ENCODE measurements around the gene SMPX. TPM values are rescaled to one million over a fixed set of nuclear protein-coding genes. Genes with fewer than 3 reads are reported as not detected.

Gene SMPX
- total and polyA plus RNA-seq, 3 donors from 2014 or later: 4.2 TPM; not detected in 2

DNA sequence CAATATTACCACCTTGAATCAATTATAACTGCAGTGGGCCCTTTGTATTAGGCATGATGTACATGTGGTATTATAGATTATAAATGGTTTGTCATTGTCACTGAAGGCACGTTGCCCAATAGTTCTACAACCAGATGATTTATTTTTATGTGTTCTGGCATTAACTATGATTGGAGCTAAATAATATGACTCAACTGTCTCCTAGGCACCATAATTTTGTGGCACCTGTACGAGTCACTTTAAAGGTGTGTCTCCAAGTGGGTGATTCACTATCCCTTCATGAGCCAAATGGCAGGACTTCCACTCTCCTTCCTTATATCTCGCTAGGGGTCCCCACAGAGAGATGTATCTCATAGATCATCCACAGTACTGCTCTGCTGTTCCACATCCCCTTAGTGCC, 6.1 kb upstream of the SMPX start:
- Histone ChIP-seq H3K9me3 (no peaks in the 10 kb centered on the region), H3K27me3 (no peaks in the 10 kb centered on the region), H3K27ac (no peak overlapping the region), H3K36me3 (ENCODE audit: low read depth, missing control alignments) (no peaks in the 10 kb centered on the region), H3K4me3 (no peak overlapping the region), H3K4me1 (no peaks in the 10 kb centered on the region)
- no peak for DNase-seq
- intact Hi-C loops (cut with DNase I; ENCODE audit: low total_unique reads): no loop called here
- WGBS, 2 donors: 87 to 100% methylated on average over 2 to 3 of the region's 3 CpGs
- TF ChIP-seq, protein P1, sequence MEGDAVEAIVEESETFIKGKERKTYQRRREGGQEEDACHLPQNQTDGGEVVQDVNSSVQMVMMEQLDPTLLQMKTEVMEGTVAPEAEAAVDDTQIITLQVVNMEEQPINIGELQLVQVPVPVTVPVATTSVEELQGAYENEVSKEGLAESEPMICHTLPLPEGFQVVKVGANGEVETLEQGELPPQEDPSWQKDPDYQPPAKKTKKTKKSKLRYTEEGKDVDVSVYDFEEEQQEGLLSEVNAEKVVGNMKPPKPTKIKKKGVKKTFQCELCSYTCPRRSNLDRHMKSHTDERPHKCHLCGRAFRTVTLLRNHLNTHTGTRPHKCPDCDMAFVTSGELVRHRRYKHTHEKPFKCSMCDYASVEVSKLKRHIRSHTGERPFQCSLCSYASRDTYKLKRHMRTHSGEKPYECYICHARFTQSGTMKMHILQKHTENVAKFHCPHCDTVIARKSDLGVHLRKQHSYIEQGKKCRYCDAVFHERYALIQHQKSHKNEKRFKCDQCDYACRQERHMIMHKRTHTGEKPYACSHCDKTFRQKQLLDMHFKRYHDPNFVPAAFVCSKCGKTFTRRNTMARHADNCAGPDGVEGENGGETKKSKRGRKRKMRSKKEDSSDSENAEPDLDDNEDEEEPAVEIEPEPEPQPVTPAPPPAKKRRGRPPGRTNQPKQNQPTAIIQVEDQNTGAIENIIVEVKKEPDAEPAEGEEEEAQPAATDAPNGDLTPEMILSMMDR (IDR thresholded peaks at IDR 0.05): no peak
- TF ChIP-seq POLR2A (IDR thresholded peaks at IDR 0.05): no peak

DNA sequence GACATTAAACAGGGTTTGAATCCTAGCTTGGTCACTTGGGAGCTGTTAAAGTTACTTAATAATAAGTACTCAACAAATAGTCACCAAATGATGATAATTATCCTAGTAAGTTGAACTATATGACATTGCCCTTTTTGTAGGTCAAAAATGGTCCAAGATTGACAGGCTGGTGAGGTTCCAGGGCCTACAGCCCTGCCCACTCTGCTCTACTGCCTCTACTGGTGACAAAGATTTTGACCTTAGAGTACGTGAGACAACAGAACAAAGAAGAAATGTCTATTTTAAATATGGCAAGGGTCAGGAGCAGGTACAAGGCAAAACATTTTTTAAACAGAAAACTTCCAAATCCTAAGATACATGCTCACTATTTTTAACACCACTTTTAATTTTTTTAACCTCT, 572 bp upstream of the SMPX start:
- TF ChIP-seq, protein P1 (IDR thresholded peaks at IDR 0.05): no peak
- TF ChIP-seq POLR2A (IDR thresholded peaks at IDR 0.05): no peak
- intact Hi-C loops (cut with DNase I; ENCODE audit: low total_unique reads): no loop called here
- DNase-seq: no peak
- no peaks in the 10 kb centered on the region for H3K27me3 ChIP-seq
- H3K9me3 ChIP-seq: no peaks in the 10 kb centered on the region
- no peaks in the 10 kb centered on the region for H3K36me3 ChIP-seq (ENCODE audit: low read depth, missing control alignments)
- WGBS, 2 donors: 80 to 91% methylated on average over 1 of the region's 1 CpG
- H3K4me3 ChIP-seq: no peak overlapping the region
- H3K4me1 ChIP-seq: no peaks in the 10 kb centered on the region
- H3K27ac ChIP-seq: no peak overlapping the region

DNA sequence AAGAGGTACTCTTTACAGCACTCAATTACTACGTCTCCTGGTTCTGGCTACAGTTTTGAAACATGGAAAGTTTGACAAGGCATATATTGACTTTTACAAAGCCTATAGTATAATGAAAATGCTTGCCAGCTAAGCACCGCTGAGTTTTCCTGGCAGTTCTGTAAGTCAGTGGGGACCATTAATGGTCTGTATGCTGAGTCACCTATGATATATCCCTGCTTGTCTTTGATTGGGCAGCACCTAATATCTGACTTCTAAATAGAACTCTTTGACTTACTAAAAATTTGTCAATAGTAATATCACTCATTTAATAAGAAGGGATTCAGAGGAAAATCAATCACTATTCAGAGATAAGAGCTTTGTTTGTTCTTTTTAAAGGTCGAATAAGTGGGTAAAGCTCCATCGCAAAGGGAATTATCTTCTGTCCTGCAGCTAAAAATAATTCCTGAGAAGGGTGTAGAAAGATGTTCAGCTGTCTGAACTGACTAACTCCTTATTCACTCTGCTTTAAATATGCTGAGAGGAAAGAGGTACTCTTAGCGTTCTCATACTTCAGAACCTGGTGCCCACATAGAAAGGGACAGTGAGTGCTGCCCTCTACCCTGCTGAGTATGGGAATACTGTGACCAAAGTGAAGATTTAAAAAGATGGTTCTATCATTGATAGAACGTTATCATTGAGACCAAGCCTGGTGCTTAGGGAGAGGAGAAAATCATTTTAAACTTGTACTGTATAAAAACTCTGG, 959 bp downstream of the SMPX start:
- Histone ChIP-seq H3K4me3 (no peak overlapping the region), H3K4me1 (no peaks in the 10 kb centered on the region), H3K27me3 (no peaks in the 10 kb centered on the region), H3K36me3 (ENCODE audit: low read depth, missing control alignments) (no peaks in the 10 kb centered on the region), H3K9me3 (no peaks in the 10 kb centered on the region), H3K27ac (no peak overlapping the region)
- TF ChIP-seq, protein P1 (IDR thresholded peaks at IDR 0.05): no peak
- TF ChIP-seq POLR2A (IDR thresholded peaks at IDR 0.05): no peak
- intact Hi-C loops (cut with DNase I; ENCODE audit: low total_unique reads): no loop called here
- DNase-seq: no peak
- 46 to 56% methylated on average over 5 to 6 of the region's 6 CpGs for WGBS, 2 donors

DNA sequence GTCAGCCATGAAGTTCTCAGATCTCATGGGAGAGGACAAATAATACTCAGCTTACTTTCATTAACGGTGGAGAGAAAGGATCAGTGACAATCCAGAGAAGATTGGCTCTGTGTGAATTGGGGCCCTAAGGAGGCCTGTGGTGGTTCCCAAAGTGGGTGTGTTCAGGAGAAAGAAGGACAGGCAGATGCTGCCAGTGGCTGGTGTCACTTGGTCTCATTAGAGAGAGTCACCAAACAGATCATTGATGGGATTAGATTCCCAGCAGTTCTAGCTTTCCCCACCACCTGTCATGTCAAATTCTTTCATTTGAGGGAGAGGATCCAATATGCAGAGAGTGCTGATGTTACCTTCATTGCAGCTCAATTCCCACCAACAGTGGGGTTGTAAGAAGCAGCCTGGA, 8.0 kb downstream of the SMPX start:
- Histone ChIP-seq H3K27me3 (no peaks in the 10 kb centered on the region), H3K27ac (no peak overlapping the region), H3K36me3 (ENCODE audit: low read depth, missing control alignments) (no peaks in the 10 kb centered on the region), H3K4me3 (no peak overlapping the region), H3K9me3 (no peaks in the 10 kb centered on the region), H3K4me1 (no peaks in the 10 kb centered on the region)
- DNase-seq: no peak
- 93% methylated on average over 1 of the region's 1 CpG; no CpG with 5 or more reads in 1 of the 2 donors for WGBS, 2 donors
- intact Hi-C loops (cut with DNase I; ENCODE audit: low total_unique reads): no loop called here
- TF ChIP-seq POLR2A (IDR thresholded peaks at IDR 0.05): no peak
- TF ChIP-seq, protein P1 (IDR thresholded peaks at IDR 0.05): no peak

DNA sequence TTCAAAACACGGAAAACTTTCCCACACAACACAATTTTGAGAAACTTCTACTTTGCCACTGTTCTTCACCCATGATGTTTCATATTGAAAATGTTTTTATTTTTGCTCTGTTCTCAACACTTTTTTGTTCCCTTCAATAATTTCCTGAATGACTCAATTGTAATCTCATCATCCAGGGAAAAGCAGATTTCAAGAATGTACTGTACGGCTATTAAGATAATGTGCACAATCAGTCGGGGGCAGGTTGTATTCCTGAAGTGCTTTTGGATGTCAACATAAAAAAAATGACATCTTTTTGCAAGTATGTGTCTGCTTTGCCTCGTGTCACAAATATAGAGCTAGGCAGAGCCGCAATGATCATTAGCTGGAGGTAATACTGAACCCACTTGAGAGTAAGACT, 9.7 kb downstream of the SMPX start:
- intact Hi-C loops (cut with DNase I; ENCODE audit: low total_unique reads): no loop called here
- H3K9me3 ChIP-seq: no peaks in the 10 kb centered on the region
- 29 to 57% methylated on average over 5 of the region's 5 CpGs for WGBS, 2 donors
- no peaks in the 10 kb centered on the region for H3K4me1 ChIP-seq
- no peak for DNase-seq
- H3K27me3 ChIP-seq: no peaks in the 10 kb centered on the region
- TF ChIP-seq, protein P1 (IDR thresholded peaks at IDR 0.05): no peak
- no peak for TF ChIP-seq POLR2A (IDR thresholded peaks at IDR 0.05)
- no peak overlapping the region for H3K27ac ChIP-seq
- H3K36me3 ChIP-seq (ENCODE audit: low read depth, missing control alignments): no peaks in the 10 kb centered on the region
- no peak overlapping the region for H3K4me3 ChIP-seq

Data from testis (tissue), 3 donors.